GM19455 (cell line): ENCODE data around the gene RNPEP.
"Not testable (repeated sequence)": the region's sequence is repeated elsewhere in the genome, so short reads cannot be mapped to it uniquely, and the experiment has no call there.

Source experiments
- ATAC-seq: cut with Tn5 transposase; IDR thresholded peaks from one replicate; pipeline ENCODE4 v1.9.1; 2021; ENCODE audit not compliant: unreplicated experiment

Gene RNPEP

GRCh38 chr1:201955729-201956143 lies 26.7 kb upstream of the RNPEP start:
- no peak for ATAC-seq

GRCh38 chr1:201958348-201958747 lies 24.1 kb upstream of the RNPEP start:
- ATAC-seq = no peak

GRCh38 chr1:201962382-201962781 lies 20.1 kb upstream of the RNPEP start:
- not testable (repeated sequence) for ATAC-seq

GRCh38 chr1:201964261-201964660 lies 18.2 kb upstream of the RNPEP start:
- no peak for ATAC-seq

GRCh38 chr1:201966171-201966570 lies 16.3 kb upstream of the RNPEP start:
- ATAC-seq = no peak

- no peak for ATAC-seq
Measured at GRCh38 chr1:201968202-201968925, 14.1 kb upstream of the RNPEP start.

GRCh38 chr1:201970334-201971159 lies 11.9 kb upstream of the RNPEP start:
- ATAC-seq = no peak

- peak; percentile 81 for ATAC-seq
Measured at GRCh38 chr1:201982082-201982622, 296 bp upstream of the RNPEP start.

GRCh38 chr1:201983380-201983805 lies 945 bp downstream of the RNPEP start:
- no peak for ATAC-seq

GRCh38 chr1:201984446-201984845 lies 2.0 kb downstream of the RNPEP start:
- ATAC-seq = no peak

- ATAC-seq = no peak
Measured at GRCh38 chr1:201985355-201985754, 2.9 kb downstream of the RNPEP start.

- no peak for ATAC-seq
Measured at GRCh38 chr1:201988601-201989000, 6.2 kb downstream of the RNPEP start.

GRCh38 chr1:201989354-201990128 lies 7.1 kb downstream of the RNPEP start:
- ATAC-seq = no peak

- no peak for ATAC-seq
Measured at GRCh38 chr1:201990427-201990826, 8.0 kb downstream of the RNPEP start.

GRCh38 chr1:201999625-202000238 lies 17.3 kb downstream of the RNPEP start:
- no peak for ATAC-seq

GRCh38 chr1:202002507-202002906 lies 20.1 kb downstream of the RNPEP start:
- no peak for ATAC-seq

- no peak for ATAC-seq
Measured at GRCh38 chr1:202004711-202005110, 22.3 kb downstream of the RNPEP start.

- ATAC-seq = no peak
Measured at GRCh38 chr1:202005958-202006357, 23.5 kb downstream of the RNPEP start.

- no peak for ATAC-seq
Measured at GRCh38 chr1:202007304-202007703, 24.9 kb downstream of the RNPEP start.

- no peak for ATAC-seq
Measured at GRCh38 chr1:202007805-202008489, 25.5 kb downstream of the RNPEP start.
